ENCODE measurements around the gene FBXL13. TPM values are rescaled to one million over a fixed set of nuclear protein-coding genes. Genes with fewer than 3 reads are reported as not detected.

FBXL13 gene
- total and polyA plus RNA-seq, 2 of the 8 experiments (the other 6 are each of a cell fraction or from before 2014, with no cell fraction given) = 1.2 to 2.8 TPM

- TF ChIP-seq, protein P1, sequence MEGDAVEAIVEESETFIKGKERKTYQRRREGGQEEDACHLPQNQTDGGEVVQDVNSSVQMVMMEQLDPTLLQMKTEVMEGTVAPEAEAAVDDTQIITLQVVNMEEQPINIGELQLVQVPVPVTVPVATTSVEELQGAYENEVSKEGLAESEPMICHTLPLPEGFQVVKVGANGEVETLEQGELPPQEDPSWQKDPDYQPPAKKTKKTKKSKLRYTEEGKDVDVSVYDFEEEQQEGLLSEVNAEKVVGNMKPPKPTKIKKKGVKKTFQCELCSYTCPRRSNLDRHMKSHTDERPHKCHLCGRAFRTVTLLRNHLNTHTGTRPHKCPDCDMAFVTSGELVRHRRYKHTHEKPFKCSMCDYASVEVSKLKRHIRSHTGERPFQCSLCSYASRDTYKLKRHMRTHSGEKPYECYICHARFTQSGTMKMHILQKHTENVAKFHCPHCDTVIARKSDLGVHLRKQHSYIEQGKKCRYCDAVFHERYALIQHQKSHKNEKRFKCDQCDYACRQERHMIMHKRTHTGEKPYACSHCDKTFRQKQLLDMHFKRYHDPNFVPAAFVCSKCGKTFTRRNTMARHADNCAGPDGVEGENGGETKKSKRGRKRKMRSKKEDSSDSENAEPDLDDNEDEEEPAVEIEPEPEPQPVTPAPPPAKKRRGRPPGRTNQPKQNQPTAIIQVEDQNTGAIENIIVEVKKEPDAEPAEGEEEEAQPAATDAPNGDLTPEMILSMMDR (IDR thresholded peaks at IDR 0.05; ENCODE audit: control extremely low read depth in 1 of 3, insufficient read depth in 1 of 3, low read depth in 1 of 3, low read length in 3 of 3) = no peak
- TF ChIP-seq SIN3A (conservative IDR thresholded peaks at IDR 0.05 in 1 of 2, IDR thresholded peaks at IDR 0.05 in 1 of 2; ENCODE audit: low read depth in 1 of 2, low read length in 2 of 2) (no peak), SRF (IDR thresholded peaks at IDR 0.05; ENCODE audit: low read depth, low read length) (no peak), GTF2F1 (IDR thresholded peaks at IDR 0.05; ENCODE audit: borderline replicate concordance, low read depth, low read length) (no peak), EGR1 (IDR thresholded peaks at IDR 0.05; ENCODE audit: borderline replicate concordance, low read depth, low read length) (no peak), BRCA1 (IDR thresholded peaks at IDR 0.05; ENCODE audit: low read depth, low read length) (no peak), CREB1 (IDR thresholded peaks at IDR 0.05) (no peak)
Measured at GRCh38 chr7:102836977-102837376, 237.6 kb downstream of the FBXL13 start (continued).

Measured in H1 (cell line).